Measurements from ENCODE around the gene SYNE2.
"Not testable (repeated sequence)": the region's sequence is repeated elsewhere in the genome, so short reads cannot be mapped to it uniquely, and the experiment has no call there.

SYNE2 gene

GRCh38 chr14:64197996-64198395, 345.2 kb downstream of the SYNE2 start:
- DNase-seq, result no peak

GRCh38 chr14:64198486-64198885, 345.7 kb downstream of the SYNE2 start:
- DNase-seq, result no peak

GRCh38 chr14:64200170-64200569, 347.4 kb downstream of the SYNE2 start:
- DNase-seq, result no peak

- no peak for DNase-seq
Measured at GRCh38 chr14:64201296-64201695, 348.5 kb downstream of the SYNE2 start.

- no peak for DNase-seq
Measured at GRCh38 chr14:64201921-64202545, 349.2 kb downstream of the SYNE2 start.

GRCh38 chr14:64202716-64203115, 349.9 kb downstream of the SYNE2 start:
- DNase-seq, result no peak

GRCh38 chr14:64203366-64204006, 350.7 kb downstream of the SYNE2 start:
- no peak for DNase-seq

GRCh38 chr14:64208261-64208660, 355.5 kb downstream of the SYNE2 start:
- DNase-seq, result no peak

GRCh38 chr14:64208981-64209380, 356.2 kb downstream of the SYNE2 start:
- no peak for DNase-seq

- DNase-seq, result peak; percentile 64
Measured at GRCh38 chr14:64209444-64210131, 356.8 kb downstream of the SYNE2 start.

GRCh38 chr14:64210216-64210615, 357.4 kb downstream of the SYNE2 start:
- DNase-seq, result no peak

GRCh38 chr14:64210912-64211311, 358.1 kb downstream of the SYNE2 start:
- not testable (repeated sequence) for DNase-seq

- DNase-seq, result no peak
Measured at GRCh38 chr14:64212666-64213065, 359.9 kb downstream of the SYNE2 start.

- no peak for DNase-seq
Measured at GRCh38 chr14:64213086-64213485, 360.3 kb downstream of the SYNE2 start.

GRCh38 chr14:64213853-64214570, 361.2 kb downstream of the SYNE2 start:
- DNase-seq, result no peak

- no peak for DNase-seq
Measured at GRCh38 chr14:64215274-64215673, 362.5 kb downstream of the SYNE2 start.

- DNase-seq, result no peak
Measured at GRCh38 chr14:64215978-64216377, 363.2 kb downstream of the SYNE2 start.

GRCh38 chr14:64217308-64217707, 364.5 kb downstream of the SYNE2 start:
- no peak for DNase-seq

GRCh38 chr14:64217834-64218233, 365.0 kb downstream of the SYNE2 start:
- DNase-seq, result no peak

- DNase-seq, result no peak
Measured at GRCh38 chr14:64218344-64219240, 365.8 kb downstream of the SYNE2 start.

GRCh38 chr14:64220056-64220455, 367.3 kb downstream of the SYNE2 start:
- DNase-seq, result no peak

GRCh38 chr14:64220466-64220865, 367.7 kb downstream of the SYNE2 start:
- DNase-seq, result peak; percentile 75
